Activated CD4-positive, alpha-beta T cell treated with anti-CD3 and anti-CD28 coated beads for 24 hours (primary cell): ENCODE measurements around the gene RTN4R.

Experiments used
- DNase-seq, 2 donors: peaks; one replicate each; pipeline ENCODE4 v3.0.0-alpha.2; 2020; ENCODE audit warnings: low read depth in 2 of 2

The RTN4R gene

GRCh38 chr22:20257212-20258020 is 10.7 kb downstream of the RTN4R start:
- no peak for DNase-seq

- no peak for DNase-seq
These were observed 11.4 kb downstream of the RTN4R start for GRCh38 chr22:20256551-20257211.

DNA sequence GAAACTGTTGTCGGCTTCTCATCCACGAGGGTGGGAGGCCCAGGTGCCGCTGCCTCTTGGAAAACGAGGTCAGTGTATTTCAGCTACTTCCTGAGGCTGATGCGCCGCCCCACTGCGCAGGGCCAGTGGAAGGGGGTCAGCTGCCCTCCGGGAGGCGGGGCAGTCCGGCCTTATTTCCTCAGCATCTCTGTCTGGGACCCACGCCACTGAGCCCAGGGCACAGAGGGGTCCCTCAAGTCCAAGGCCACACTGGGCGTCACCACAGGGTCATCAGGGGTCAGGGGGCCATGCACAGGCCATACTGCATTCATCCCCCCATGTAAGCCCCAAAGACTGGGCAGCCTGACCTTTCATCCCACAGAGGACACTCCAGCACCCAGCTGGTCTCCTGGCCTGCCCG is 12.1 kb downstream of the RTN4R start:
- DNase-seq = no peak

- DNase-seq = no peak
These were observed 12.9 kb downstream of the RTN4R start for GRCh38 chr22:20254975-20255946.

DNA sequence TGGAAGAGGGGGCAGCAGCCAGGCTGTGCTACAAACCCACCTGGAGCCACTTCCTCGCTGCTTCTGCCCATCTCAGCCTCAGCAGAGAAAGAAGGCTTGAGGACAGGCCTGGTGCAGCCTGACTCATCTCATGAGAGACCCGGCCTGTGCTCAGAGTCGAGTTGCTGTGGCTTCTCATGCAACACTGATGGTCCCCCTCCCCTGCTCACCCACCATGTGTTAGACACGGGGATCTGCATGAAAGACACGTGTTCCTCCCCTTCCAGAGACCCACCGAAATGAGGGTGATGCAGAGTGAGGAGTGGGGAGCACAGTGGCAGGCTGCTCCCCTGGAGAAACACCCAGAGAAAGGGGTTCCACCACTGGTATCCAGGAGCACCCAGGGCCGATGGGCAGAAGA is 15.0 kb downstream of the RTN4R start:
- no peak for DNase-seq

DNA sequence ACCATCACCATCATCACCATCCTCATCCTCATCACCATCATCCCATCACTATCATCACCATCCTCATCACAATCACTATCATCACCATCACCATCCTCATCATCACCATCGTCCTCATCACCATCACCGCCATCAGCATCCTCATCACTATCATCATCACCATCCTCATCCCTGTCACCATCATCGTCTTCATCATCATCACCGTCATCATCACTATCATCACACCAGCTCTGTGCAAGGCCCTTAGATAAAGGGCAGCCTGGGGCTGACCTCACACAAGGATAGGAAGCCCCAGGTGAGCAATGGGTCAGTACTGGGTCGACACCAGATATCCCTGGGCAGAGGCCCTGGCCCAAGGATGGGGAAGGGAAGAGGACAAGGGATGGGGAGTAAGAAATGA is 16.1 kb downstream of the RTN4R start:
- DNase-seq = no peak

DNA sequence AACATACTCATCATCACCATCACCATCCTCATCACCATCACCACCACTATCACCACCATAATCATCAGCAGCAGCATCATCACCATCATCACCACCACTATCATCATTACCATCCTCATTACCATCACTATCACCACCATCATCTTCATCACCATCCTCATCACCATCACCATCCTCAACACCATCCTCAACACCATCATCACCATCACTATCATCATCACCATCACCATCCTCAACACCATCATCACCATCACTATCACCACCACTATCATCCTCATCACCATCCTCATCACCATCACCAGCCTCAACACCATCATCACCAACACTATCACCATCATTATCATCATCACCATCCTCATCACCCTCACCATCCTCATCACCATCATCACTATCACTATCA is 16.6 kb downstream of the RTN4R start:
- no peak for DNase-seq

DNA sequence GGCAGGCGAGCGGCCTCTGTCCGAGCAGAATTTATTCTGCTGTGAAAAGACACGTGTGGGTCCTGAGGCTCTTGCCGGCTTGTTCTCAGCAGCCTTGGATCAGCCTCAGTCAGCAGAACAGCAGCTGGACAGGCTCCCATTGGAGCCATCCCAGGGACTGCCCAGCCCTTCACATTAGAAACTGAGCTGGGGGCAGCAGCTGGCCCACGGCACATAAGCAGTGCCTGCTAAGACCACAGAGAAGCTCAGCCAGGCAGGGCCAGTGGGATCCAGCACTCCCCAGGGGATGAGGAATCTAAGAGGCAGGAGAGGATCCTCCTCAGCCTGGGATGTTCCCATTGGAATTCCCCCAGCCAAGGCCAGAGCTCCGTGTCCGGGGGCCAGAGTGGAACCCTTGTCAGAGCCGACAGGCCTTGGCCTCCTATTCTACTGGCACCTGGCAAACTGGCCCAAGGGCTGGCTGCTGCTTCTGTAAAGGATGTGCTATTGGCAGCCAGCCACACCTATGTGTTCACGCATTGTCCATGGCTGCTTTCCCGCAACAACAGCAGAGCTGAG is 18.2 kb downstream of the RTN4R start:
- no peak for DNase-seq

- no peak for DNase-seq
These were observed 19.6 kb downstream of the RTN4R start for GRCh38 chr22:20248461-20248978.

GRCh38 chr22:20247608-20248171 is 20.4 kb downstream of the RTN4R start:
- DNase-seq = no peak

- no peak for DNase-seq
These were observed 21.1 kb downstream of the RTN4R start for GRCh38 chr22:20247010-20247505.

DNA sequence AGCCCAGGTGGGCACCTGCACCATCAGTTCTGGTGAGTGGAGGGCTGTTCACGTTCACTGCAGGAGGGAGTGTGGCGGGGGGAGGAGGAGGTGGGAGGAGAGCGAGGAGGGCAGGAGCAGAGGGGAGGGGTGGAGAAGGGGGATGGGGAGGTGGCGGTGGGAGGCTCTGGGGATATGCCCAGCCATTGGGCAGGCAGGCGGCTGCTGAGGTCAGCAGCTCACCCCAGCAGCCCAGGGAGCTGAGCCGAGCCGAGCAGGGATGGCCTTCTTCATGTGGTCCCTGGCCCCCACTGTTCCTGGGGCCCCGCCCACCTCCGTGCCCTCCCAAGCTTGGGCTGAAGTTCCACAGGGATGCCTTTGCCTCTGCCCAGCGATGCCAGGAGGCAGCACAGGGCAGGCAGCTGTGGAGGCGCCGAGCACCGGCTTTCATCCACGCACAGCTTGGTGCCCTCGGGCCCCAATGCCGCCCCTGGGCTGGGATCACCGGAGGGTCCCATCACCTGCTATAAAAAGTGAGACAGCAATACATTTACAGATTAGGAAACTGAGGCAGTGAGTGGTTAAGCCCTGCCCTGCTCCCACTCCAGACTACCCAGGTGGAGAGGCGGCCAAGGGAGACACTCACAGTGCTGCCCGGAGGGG is 21.6 kb downstream of the RTN4R start:
- DNase-seq = no peak

DNA sequence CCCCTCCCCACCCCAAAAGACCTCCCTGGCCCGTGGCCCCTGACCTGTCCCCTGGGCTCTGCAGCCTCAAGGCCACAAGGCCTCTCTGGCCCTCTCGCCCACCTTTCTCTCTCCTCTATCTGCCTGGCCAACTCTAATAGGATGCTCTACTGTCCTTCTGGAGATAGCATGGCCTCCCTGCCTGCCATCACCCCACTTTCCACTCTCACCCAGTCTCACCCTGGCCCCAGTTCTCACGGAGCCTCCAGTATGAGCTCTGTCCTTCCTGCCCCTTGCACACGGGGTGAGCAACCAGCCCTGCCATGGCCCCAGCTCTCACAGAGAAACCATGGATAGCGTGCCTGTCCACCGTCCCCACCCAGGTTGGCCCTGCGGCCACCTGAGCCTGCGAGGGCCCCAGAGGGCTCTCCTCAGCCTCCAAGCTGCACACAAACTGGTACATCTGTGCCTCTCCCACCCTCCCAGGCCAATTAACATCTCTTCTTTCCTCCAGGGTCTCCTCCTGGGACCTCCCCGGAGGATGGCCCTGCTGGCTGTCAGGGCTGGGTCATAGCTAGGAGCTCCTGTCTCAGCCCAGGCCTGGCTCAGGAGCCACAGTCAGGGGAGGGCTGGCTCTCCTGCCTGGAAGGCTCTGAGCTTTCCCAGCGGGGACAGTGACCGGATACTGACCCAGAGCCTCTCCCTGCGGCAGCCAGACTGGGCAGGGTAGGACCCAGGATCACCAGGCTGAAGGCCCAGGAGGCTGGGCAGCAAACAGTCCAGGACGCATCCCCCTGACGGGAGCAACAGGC is 22.3 kb downstream of the RTN4R start:
- no peak for DNase-seq

DNA sequence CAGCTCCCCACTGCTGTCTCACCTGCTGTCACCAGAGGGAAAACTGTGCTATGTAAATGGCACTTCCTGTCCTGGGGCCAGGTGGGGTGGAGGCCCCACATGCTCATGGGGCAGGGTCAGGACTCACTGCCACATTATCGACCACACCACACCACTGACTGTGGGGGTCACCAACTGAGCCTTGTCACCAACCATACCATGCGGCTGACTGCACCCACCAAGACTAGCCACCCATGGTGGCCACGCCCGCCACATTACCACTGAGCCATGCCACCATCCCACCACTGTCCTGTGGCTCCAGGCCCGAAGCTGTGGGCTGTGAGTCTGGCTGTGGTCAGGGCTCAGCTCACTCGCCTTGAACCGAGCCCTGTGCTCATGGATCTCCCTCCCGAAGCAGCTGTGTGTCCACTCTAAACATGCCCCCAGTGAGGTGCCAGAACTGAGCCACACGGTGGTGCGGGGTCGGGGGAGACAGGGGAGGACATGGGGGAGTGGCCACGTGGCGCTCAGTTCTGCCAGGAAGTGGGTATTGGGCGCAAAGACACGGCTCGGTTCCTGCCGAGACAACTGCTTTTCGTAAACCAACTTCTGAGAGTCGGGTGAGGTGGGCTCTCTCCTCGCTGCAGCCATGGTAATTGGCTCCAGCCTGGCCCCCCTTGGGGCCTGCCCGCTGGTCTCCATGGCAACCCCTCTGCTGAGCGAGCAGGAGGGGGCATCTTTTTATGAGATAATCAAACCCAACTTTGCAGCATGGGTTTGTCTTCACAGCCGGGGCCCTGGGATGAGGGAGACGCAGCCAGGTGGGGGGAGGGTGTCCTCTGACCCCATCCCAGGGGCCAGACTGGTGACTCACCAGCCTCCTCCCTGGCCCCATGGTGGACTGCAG is 23.2 kb downstream of the RTN4R start:
- DNase-seq = no peak

DNA sequence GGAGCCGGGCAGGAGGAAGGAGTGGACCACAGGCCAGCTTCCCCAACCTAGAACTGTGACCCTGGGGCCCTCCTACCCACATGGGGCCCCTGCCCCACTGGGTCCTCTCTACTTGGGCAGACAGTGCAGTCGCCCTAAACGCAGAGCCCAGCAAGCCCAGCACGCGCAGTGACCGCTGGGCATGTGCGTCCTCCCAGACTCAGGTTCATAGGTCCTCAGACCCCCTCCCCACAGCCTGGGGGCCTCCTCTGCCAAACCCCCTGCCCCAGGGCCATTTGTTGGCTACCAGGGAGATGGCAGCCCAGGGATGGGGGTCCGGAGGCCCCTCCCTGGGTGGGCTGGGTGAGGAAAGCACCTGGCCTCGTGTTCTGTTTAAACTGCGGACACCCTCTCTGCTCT is 23.9 kb downstream of the RTN4R start:
- no peak for DNase-seq

DNA sequence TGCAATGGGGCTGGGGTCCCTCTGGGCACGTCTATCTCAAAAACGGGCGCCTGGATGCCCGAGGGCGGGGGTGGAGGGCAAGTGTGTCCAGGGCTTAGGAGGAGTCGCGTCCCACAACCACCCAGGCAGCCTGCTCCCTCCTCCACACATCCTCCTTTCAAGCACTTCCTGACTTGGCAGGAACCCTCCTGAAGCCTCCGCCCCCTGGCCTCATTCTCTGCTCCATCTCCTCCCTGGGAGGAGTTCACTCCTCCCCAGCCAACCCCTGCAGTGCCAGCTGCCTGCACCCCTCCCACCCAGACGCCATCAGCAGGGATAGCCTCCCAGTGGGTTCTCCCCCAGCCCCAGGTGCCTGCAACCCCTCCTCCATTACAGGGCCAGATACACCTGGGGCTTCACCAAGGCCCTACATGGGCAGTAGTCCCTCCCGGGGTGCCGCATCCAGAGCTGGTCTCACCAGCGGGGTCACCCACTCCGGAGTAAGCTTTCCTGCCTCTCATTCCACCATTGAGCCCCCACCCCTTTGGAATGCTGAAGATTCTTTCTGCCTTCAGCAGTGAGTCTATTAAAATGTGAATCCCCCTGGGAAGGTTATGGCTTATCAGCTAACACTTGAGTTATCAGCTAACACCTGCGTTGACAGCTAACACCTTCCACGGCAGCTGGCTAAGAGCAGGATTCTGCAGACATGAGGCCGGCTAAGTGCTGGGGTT is 24.4 kb downstream of the RTN4R start:
- peak in 1 of 2 donors; percentile 38 for DNase-seq

DNA sequence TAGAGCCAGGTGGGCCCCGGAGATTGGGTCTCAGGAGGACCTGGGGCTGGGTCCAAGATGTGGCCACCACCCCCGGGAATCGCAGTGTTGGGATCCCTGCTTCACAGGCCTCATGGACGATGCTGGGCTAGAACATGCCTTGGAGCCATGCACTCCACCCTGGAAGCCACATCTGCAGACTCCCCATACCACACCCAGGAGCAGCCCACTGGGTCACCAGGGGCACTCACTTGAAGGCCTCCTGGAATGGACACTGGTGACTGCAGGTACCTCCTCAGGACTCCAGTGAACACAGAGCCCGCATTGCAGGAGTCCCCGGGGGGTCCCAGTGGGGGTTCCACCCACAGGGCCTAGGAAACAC is 25.0 kb downstream of the RTN4R start:
- no peak for DNase-seq
